ENCODE results near the gene EYA2.

DNA sequence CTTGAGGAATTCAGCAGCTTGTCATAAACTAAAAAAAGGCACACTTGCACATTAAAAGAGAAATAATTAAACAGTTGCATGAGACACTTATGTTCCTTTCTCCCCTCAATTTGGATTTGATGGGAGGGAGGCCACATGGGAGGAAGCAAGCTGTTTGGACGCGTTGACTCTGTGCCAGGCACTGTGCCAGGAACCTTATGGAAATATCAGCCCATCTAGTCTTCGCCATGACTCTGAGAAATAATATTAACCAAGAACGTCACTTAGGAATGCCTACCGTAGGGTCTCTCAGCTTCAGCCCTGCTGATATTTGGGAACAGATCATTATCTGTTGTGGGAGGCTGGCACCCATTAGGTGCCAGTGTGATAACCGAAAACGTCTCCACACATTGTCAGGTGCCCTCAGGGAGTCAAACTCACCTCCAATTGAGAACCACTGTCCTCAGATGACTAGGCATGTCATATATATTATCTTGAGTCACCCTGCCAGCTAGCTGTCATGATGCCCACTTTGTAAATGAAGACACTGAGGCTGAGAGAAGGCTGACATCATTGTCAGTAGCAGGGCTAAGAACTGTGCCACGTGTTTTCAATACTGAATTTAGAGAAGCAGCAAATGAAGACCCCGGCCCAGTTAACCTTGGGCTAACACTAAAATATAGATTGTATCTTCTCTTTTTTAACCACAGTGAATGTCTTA lies 36.1 kb downstream of the EYA2 start:
- TF ChIP-seq, protein P1, sequence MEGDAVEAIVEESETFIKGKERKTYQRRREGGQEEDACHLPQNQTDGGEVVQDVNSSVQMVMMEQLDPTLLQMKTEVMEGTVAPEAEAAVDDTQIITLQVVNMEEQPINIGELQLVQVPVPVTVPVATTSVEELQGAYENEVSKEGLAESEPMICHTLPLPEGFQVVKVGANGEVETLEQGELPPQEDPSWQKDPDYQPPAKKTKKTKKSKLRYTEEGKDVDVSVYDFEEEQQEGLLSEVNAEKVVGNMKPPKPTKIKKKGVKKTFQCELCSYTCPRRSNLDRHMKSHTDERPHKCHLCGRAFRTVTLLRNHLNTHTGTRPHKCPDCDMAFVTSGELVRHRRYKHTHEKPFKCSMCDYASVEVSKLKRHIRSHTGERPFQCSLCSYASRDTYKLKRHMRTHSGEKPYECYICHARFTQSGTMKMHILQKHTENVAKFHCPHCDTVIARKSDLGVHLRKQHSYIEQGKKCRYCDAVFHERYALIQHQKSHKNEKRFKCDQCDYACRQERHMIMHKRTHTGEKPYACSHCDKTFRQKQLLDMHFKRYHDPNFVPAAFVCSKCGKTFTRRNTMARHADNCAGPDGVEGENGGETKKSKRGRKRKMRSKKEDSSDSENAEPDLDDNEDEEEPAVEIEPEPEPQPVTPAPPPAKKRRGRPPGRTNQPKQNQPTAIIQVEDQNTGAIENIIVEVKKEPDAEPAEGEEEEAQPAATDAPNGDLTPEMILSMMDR (optimal IDR thresholded peaks at IDR 0.05 in 1 of 3, IDR thresholded peaks at IDR 0.05 in 1 of 3, conservative IDR thresholded peaks at IDR 0.05 in 1 of 3; ENCODE audit: extremely low read depth in 1 of 3, insufficient read depth in 2 of 3, low read length in 3 of 3), result no peak
- TF ChIP-seq EZH2 (IDR thresholded peaks at IDR 0.05; ENCODE audit: low read length), result no peak
